T-helper 9 cell (primary cell): ENCODE measurements around the gene PLEKHM3.
"Not testable (repeated sequence)": the region's sequence is repeated elsewhere in the genome, so short reads cannot be mapped to it uniquely, and the experiment has no call there.

Experiments
- DNase-seq: peaks from one replicate; pipeline ENCODE4 v3.0.0-alpha.2; 2020

The PLEKHM3 gene

GRCh38 chr2:207914716-207915115, 110.6 kb downstream of the PLEKHM3 start:
- no peak for DNase-seq

GRCh38 chr2:207913772-207914358, 111.5 kb downstream of the PLEKHM3 start:
- no peak for DNase-seq

- no peak for DNase-seq
Observed at GRCh38 chr2:207911856-207912255, 113.5 kb downstream of the PLEKHM3 start.

- DNase-seq = no peak
Observed at GRCh38 chr2:207911215-207911614, 114.1 kb downstream of the PLEKHM3 start.

- not testable (repeated sequence) for DNase-seq
Observed at GRCh38 chr2:207906495-207906894, 118.8 kb downstream of the PLEKHM3 start.

- DNase-seq = no peak
Observed at GRCh38 chr2:207905546-207905945, 119.8 kb downstream of the PLEKHM3 start.

- DNase-seq = no peak
Observed at GRCh38 chr2:207903236-207903635, 122.1 kb downstream of the PLEKHM3 start.

GRCh38 chr2:207902821-207903220, 122.5 kb downstream of the PLEKHM3 start:
- no peak for DNase-seq

GRCh38 chr2:207901829-207902228, 123.5 kb downstream of the PLEKHM3 start:
- no peak for DNase-seq

- DNase-seq = no peak
Observed at GRCh38 chr2:207901401-207901800, 123.9 kb downstream of the PLEKHM3 start.

GRCh38 chr2:207898354-207898695, 127.0 kb downstream of the PLEKHM3 start:
- no peak for DNase-seq

GRCh38 chr2:207897541-207898353, 127.6 kb downstream of the PLEKHM3 start:
- no peak for DNase-seq

- no peak for DNase-seq
Observed at GRCh38 chr2:207896525-207897285, 128.6 kb downstream of the PLEKHM3 start.

- no peak for DNase-seq
Observed at GRCh38 chr2:207895274-207895860, 130.0 kb downstream of the PLEKHM3 start.

- DNase-seq = no peak
Observed at GRCh38 chr2:207892716-207893402, 132.5 kb downstream of the PLEKHM3 start.

- DNase-seq = no peak
Observed at GRCh38 chr2:207891086-207891844, 134.1 kb downstream of the PLEKHM3 start.

- DNase-seq = no peak
Observed at GRCh38 chr2:207887500-207887899, 137.8 kb downstream of the PLEKHM3 start.

- DNase-seq = no peak
Observed at GRCh38 chr2:207885010-207885409, 140.3 kb downstream of the PLEKHM3 start.

- no peak for DNase-seq
Observed at GRCh38 chr2:207884127-207884526, 141.2 kb downstream of the PLEKHM3 start.

- DNase-seq = no peak
Observed at GRCh38 chr2:207883002-207883780, 142.1 kb downstream of the PLEKHM3 start.

- DNase-seq = no peak
Observed at GRCh38 chr2:207881902-207882301, 143.4 kb downstream of the PLEKHM3 start.
